ENCODE results near the gene IGFLR1.
"Not testable (repeated sequence)": the region's sequence is repeated elsewhere in the genome, so short reads cannot be mapped to it uniquely, and the experiment has no call there.

Gene IGFLR1

DNA sequence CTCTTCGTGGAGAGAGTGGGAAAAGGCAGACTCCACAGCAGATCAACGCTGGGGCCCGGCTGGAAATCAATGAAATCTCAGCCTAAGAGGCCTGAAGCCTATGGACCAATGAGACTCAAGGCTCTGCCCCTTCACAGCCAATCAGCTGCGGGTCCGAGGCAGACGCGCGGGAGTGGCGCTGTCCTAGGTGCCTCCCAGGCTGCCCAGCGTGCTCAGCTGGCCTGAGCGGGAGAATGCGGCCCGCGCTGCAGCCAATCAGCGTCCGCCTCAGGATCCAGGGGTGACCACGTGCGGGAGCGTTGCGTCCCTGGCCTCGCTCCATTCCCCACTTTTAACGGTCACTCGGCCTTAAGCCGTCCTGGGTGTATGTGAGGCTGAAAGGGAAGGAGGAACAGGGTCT lies 38.0 kb downstream of the IGFLR1 start, which contains the start of gene ZBTB32:
TSS of gene ZBTB32 (plus strand) at position 341 of the 400 bp plus-strand sequence. CDS start 10,069 bp downstream, outside the sequence.
- DNase-seq: no peak

GRCh38 chr19:35703343-35703742 lies 38.9 kb downstream of the IGFLR1 start:
- DNase-seq: no peak

GRCh38 chr19:35702223-35703012 lies 39.8 kb downstream of the IGFLR1 start:
- DNase-seq: peak; percentile 89

DNA sequence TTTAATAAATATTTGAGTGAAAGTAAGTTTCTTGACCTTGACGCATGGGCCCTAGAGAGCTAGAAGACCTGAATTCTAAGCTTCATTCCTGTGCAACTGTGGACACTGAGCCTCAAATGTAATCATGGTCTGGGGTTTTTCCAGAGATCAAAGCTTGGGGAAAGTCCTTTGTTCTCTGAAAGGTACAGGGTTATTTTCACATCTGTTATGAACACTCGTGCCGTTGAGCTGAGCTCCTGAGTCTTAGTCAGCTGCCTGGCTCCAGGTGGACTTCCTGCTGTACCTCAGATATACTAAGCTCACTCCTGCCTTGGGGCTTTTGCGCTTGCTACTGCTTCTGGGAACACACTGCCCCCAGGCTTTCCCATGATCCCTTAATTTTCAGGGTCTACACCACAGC lies 45.4 kb downstream of the IGFLR1 start:
- DNase-seq: no peak

DNA sequence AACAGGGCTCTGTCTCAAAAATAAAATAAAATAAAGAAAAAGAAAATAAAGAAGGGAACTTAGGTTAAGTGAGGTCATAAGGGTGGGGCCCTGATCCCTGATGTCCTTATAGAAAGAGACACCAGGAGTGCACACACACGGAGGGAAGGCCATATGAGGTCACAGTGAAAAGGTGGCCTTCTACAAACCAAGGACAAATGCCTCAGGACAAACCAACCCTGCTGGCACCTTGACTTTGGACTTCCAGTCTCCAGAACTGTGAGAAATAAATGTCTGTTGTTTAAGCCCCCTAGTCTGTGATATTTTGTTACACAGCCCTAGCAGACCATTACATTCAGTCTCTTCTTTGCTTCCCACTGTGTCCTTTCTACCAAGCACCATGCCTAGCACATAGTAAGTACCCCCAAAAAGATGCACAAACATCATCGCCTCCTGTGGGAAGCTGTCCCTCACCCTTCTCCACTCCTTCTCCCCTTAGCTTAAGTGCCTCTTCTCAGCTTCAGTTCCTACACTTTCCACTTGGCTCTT lies 46.3 kb downstream of the IGFLR1 start:
- DNase-seq: no peak

DNA sequence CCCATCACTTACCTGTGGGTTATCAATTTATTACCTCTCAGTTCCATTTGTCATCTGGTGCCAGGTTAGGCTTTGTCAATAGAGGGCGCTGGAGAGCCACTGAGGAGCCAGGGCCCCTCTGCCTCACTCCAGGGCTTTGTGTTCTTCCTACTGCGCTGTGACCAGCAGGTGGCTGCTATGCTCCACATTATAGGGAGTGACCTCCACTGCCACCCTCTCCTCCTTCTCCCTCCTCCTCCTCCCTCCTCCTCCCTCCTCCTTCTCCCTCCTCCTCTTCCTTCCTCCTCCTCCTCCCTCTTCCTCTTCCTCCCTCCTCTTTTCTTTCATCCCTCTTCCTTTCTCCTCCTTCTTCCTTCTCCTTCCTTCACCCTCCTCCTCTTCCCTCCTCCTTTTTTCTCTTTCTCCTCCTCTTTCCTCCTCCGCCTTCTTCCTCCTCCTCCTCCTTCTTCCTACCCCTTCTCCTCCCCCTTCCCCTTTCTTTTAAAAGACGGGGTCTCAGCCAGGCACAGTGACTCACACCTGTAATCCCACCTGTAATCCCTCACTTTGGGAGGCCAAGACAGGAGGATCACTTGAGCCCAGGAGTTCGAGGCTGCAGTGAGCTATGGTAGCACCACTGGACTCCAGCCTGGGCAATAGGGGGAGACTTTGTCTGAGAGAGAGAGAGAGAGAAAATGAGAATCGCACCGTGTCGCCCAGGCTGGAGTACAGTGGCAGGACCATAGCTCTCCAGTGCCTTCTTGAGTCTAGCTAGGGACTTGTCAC lies 48.2 kb downstream of the IGFLR1 start:
- peak; percentile 86 for DNase-seq

GRCh38 chr19:35693422-35693821 lies 48.8 kb downstream of the IGFLR1 start:
- no peak for DNase-seq

DNA sequence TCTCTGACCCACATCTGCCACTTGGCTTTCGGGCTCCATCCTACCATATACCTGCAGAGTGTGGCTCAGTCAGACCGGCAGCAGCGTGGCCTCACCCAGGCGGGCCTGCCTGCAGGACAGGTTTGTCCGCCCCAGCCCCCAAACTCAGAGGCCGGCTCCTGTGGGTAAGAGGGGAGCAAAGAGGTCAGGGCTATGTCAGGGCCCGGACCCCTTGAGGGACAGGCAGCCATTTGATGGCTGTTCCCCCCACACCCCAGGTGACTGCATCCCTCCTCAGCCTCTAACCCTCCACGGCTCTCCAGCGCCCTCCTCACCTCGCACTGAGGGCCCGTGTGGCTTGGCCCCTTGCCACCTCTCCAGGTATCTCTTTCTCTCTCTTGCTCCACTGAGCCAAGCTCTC lies 50.2 kb downstream of the IGFLR1 start:
- DNase-seq: no peak

GRCh38 chr19:35691106-35691505 lies 51.1 kb downstream of the IGFLR1 start:
- not testable (repeated sequence) for DNase-seq

- DNase-seq: no peak
These were observed 52.4 kb downstream of the IGFLR1 start for GRCh38 chr19:35689836-35690235.

Measured in stimulated activated CD4-positive, alpha-beta T cell treated with anti-CD3 and anti-CD28 coated beads, Interleukin-12 subunit alpha, Interleukin-12 subunit beta, amount 100 ng/mL, for 4 hours (primary cell).